Ovary (tissue), 9 donors: Measurements from ENCODE around the gene BCAN. TPM values are rescaled to one million over a fixed set of nuclear protein-coding genes. Genes with fewer than 3 reads are reported as not detected.

Experiments used
- DNase-seq, 5 donors: peaks; one replicate each; pipeline ENCODE4 v3.0.0-alpha.2; 2019 to 2020
- H3K27ac ChIP-seq, 2 donors: fragments of 200-600 bp; one replicate each; pipeline versions ENCODE4 v1.5.1 to v1.8.0; 2019 to 2022
- H3K27me3 ChIP-seq: fragments of 200-600 bp; one replicate; pipeline ENCODE4 v1.8.0; 2022
- H3K36me3 ChIP-seq: fragments of 200-600 bp; sonication (generic); one replicate; pipeline ENCODE4 v1.5.1; 2019
- H3K4me1 ChIP-seq: one replicate; pipeline ENCODE4 v1.8.1; 2013; ENCODE audit warnings: mild to moderate bottlenecking, moderate library complexity; ENCODE audit not compliant: insufficient read depth
- H3K4me3 ChIP-seq: fragments of 200-600 bp; sonication (generic); one replicate; pipeline ENCODE4 v1.5.1; 2017
- H3K9me3 ChIP-seq, 2 donors: fragments of 200-600 bp in 1 of 2; sonication (generic) in 1 of 2; one replicate each; pipeline versions ENCODE4 v1.5.1 to v1.8.1; 2013 to 2019; ENCODE audit warnings: mild to moderate bottlenecking in 1 of 2, moderate library complexity in 1 of 2
- CTCF ChIP-seq, 3 donors: fragments of 450-650 bp in 2 of 3; fragments of 200-600 bp in 1 of 3; IDR thresholded peaks; one replicate each; pipeline versions ENCODE4 v1.5.1 to v1.8.0; 2016 to 2022; ENCODE audit warnings: antibody characterized with exemption in 3 of 3, mild to moderate bottlenecking in 1 of 3
- EP300 ChIP-seq: sonication (generic); formaldehyde crosslinking; IDR thresholded peaks from one replicate; pipeline ENCODE4 v1.6.1; 2017; ENCODE audit warnings: antibody characterized with exemption
- POLR2A ChIP-seq: fragments of 450-650 bp; IDR thresholded peaks from one replicate; pipeline ENCODE4 v1.6.1; 2017; ENCODE audit warnings: antibody characterized with exemption, mild to moderate bottlenecking, moderate library complexity
- WGBS, 3 donors: extraction: QIAGEN DNeasy Blood & Tissue Kit in 1 of 3; methylation state at CpG; one replicate each; pipeline versions ENCODE4 v1.1.5 to v1.1.7; 2013 to 2017; 5-methylcytosine and 5-hydroxymethylcytosine counted together
- intact Hi-C, 4 donors: fragments of 100-400 bp; cut with DNase I; formaldehyde crosslinking; loops; one replicate each; pipeline versions ENCODE4 v1.11.0 to v1.15.1; 2022 to 2023
- polyA plus RNA-seq, 2 donors: library from polyadenylated mRNA; stranded (reverse); fragments of 200-250 nt in 1 of 2; fragments of 350-450 nt in 1 of 2; fragmentation: Illumina TruSeq in 1 of 2; extraction: RNeasy Lipid Tissue Mini Kit (QIAGEN cat#74804) in 1 of 2; gene quantifications; one replicate each; pipeline ENCODE4 v1.2.3, GENCODE V29; 2013 to 2014
- total RNA-seq, 7 donors: library from RNA; depleted of rRNA in 2 of 7; stranded (reverse); fragments of >200 nt in 2 of 7; fragmentation: NEBNext Ultra II Directional in 3 of 7; extraction: Animal tissue kit (Norgen Biotek cat#: 25700) in 3 of 7; gene quantifications; one replicate each; pipeline versions ENCODE4 v1.1.0 to v1.2.4, GENCODE V29; 2016 to 2023
- donor health status: DM: no; HTN: no; CAD: no; lungs with moderate emphysema.
- donor health status: DM: no; HTN: no; CAD: no.
- donor health status: Bipolar disorder and iron deficiency.
- donor health status: DM: yes; HTN: yes; CAD: no.
- donor health status: DM: no; HTN: no; CAD: no.
- donor health status: DM: yes; HTN: yes; CAD: no.

The BCAN gene
- total and polyA plus RNA-seq, 9 donors, result 0.11 to 2.2 (median 0.39) TPM; not detected in 3

- no peak for TF ChIP-seq POLR2A
- TF ChIP-seq CTCF (IDR thresholded peaks at IDR 0.05), result no peak
- TF ChIP-seq EP300, result no peak
- no peaks in the 10 kb centered on the region for H3K4me1 ChIP-seq
- H3K36me3 ChIP-seq, result no peaks in the 10 kb centered on the region
- no peak overlapping the region for H3K4me3 ChIP-seq
- H3K27me3 ChIP-seq, result no peaks in the 10 kb centered on the region
- H3K27ac ChIP-seq, result no peak overlapping the region
- no peaks in the 10 kb centered on the region for H3K9me3 ChIP-seq
- peak in 1 of 5 donors; percentile 11 for DNase-seq
- intact Hi-C loops, result no loop called here
- WGBS, 3 donors, result 78 to 87% (median 84%) methylated on average over 17 of the region's 17 CpGs
These were observed 27.1 kb downstream of the BCAN start for GRCh38 chr1:156668801-156669637.

- Histone ChIP-seq H3K9me3 (no peaks in the 10 kb centered on the region), H3K27ac (no peak overlapping the region), H3K4me1 (no peaks in the 10 kb centered on the region), H3K27me3 (no peaks in the 10 kb centered on the region), H3K4me3 (no peak overlapping the region), H3K36me3 (no peaks in the 10 kb centered on the region)
- TF ChIP-seq POLR2A (no peak), EP300 (no peak), CTCF (IDR thresholded peaks at IDR 0.05) (no peak)
- intact Hi-C loops, result no loop called here
- WGBS, 3 donors, result 50 to 64% (median 63%) methylated on average over 5 of the region's 5 CpGs
- peak in 1 of 5 donors; percentile 10 for DNase-seq
These were observed 27.9 kb downstream of the BCAN start for GRCh38 chr1:156669794-156670193.

GRCh38 chr1:156670359-156670758 lies 28.4 kb downstream of the BCAN start:
- 73 to 80% (median 78%) methylated on average over 6 of the region's 6 CpGs for WGBS, 3 donors
- H3K4me3 ChIP-seq, result no peak overlapping the region
- no peak overlapping the region for H3K27ac ChIP-seq
- TF ChIP-seq CTCF (IDR thresholded peaks at IDR 0.05) (no peak), EP300 (no peak), POLR2A (no peak)
- H3K27me3 ChIP-seq, result no peaks in the 10 kb centered on the region
- H3K36me3 ChIP-seq, result no peaks in the 10 kb centered on the region
- DNase-seq, result no peak
- no peaks in the 10 kb centered on the region for H3K9me3 ChIP-seq
- intact Hi-C loops, result no loop called here
- H3K4me1 ChIP-seq, result no peaks in the 10 kb centered on the region

- H3K27me3 ChIP-seq, result no peaks in the 10 kb centered on the region
- DNase-seq, result no peak
- H3K9me3 ChIP-seq, result no peaks in the 10 kb centered on the region
- no peaks in the 10 kb centered on the region for H3K4me1 ChIP-seq
- TF ChIP-seq CTCF (IDR thresholded peaks at IDR 0.05), result no peak
- H3K4me3 ChIP-seq, result no peak overlapping the region
- no peak overlapping the region for H3K27ac ChIP-seq
- H3K36me3 ChIP-seq, result no peaks in the 10 kb centered on the region
- WGBS, 3 donors, result 64 to 81% (median 71%) methylated on average over 4 of the region's 4 CpGs
- intact Hi-C loops, result no loop called here
These were observed 28.9 kb downstream of the BCAN start for GRCh38 chr1:156670791-156671190.
